HK-2 (cell line): ENCODE results near the gene CFAP65.

Experiments used
- DNase-seq: peaks from one replicate; pipeline ENCODE4 v3.0.0-alpha.2; 2018; ENCODE audit not compliant: unreplicated experiment

CFAP65 gene

GRCh38 chr2:219032051-219032745 is 9.1 kb downstream of the CFAP65 start:
- no peak for DNase-seq

GRCh38 chr2:219031005-219031738 is 10.1 kb downstream of the CFAP65 start:
- no peak for DNase-seq

- no peak for DNase-seq
Measured at GRCh38 chr2:219030177-219030940, 11.0 kb downstream of the CFAP65 start.

GRCh38 chr2:219029829-219030165 is 11.5 kb downstream of the CFAP65 start:
- DNase-seq, result peak; percentile 84

GRCh38 chr2:219028996-219029828 is 12.1 kb downstream of the CFAP65 start:
- no peak for DNase-seq

GRCh38 chr2:219028141-219028540 is 13.2 kb downstream of the CFAP65 start:
- no peak for DNase-seq

- no peak for DNase-seq
Measured at GRCh38 chr2:219027511-219028055, 13.7 kb downstream of the CFAP65 start.

GRCh38 chr2:219026946-219027345 is 14.4 kb downstream of the CFAP65 start:
- DNase-seq, result no peak

- no peak for DNase-seq
Measured at GRCh38 chr2:219025637-219026585, 15.4 kb downstream of the CFAP65 start.

GRCh38 chr2:219024059-219024458 is 17.3 kb downstream of the CFAP65 start:
- no peak for DNase-seq

- DNase-seq, result no peak
Measured at GRCh38 chr2:219023045-219023605, 18.2 kb downstream of the CFAP65 start.

- no peak for DNase-seq
Measured at GRCh38 chr2:219022616-219023015, 18.7 kb downstream of the CFAP65 start.

- DNase-seq, result no peak
Measured at GRCh38 chr2:219022041-219022440, 19.3 kb downstream of the CFAP65 start.

GRCh38 chr2:219021591-219021990 is 19.7 kb downstream of the CFAP65 start:
- no peak for DNase-seq

- DNase-seq, result no peak
Measured at GRCh38 chr2:219020604-219021365, 20.5 kb downstream of the CFAP65 start.

- no peak for DNase-seq
Measured at GRCh38 chr2:219019436-219019835, 21.9 kb downstream of the CFAP65 start.

- no peak for DNase-seq
Measured at GRCh38 chr2:219018726-219019125, 22.6 kb downstream of the CFAP65 start.

GRCh38 chr2:219018286-219018685 is 23.0 kb downstream of the CFAP65 start:
- no peak for DNase-seq

GRCh38 chr2:219017201-219017931 is 23.9 kb downstream of the CFAP65 start:
- DNase-seq, result no peak
